GM19043 (cell line): ENCODE measurements around the gene CACNG3.
"Not testable (repeated sequence)": the region's sequence is repeated elsewhere in the genome, so short reads cannot be mapped to it uniquely, and the experiment has no call there.

Source experiments
- ATAC-seq: cut with Tn5 transposase; IDR thresholded peaks from one replicate; pipeline ENCODE4 v1.9.1; 2021; ENCODE audit warnings: low read depth; ENCODE audit not compliant: unreplicated experiment

CACNG3 gene

GRCh38 chr16:24328835-24329452 is 72.8 kb downstream of the CACNG3 start:
- no peak for ATAC-seq

GRCh38 chr16:24332178-24332577 is 76.0 kb downstream of the CACNG3 start:
- ATAC-seq, result no peak

- no peak for ATAC-seq
Measured at GRCh38 chr16:24332582-24333090, 76.5 kb downstream of the CACNG3 start.

- ATAC-seq, result no peak
Measured at GRCh38 chr16:24336491-24336890, 80.4 kb downstream of the CACNG3 start.

GRCh38 chr16:24337013-24337412 is 80.9 kb downstream of the CACNG3 start:
- ATAC-seq, result no peak

GRCh38 chr16:24343829-24344228 is 87.7 kb downstream of the CACNG3 start:
- not testable (repeated sequence) for ATAC-seq

GRCh38 chr16:24344784-24345183 is 88.6 kb downstream of the CACNG3 start:
- ATAC-seq, result no peak

- ATAC-seq, result no peak
Measured at GRCh38 chr16:24345704-24346103, 89.6 kb downstream of the CACNG3 start.

GRCh38 chr16:24346734-24347133 is 90.6 kb downstream of the CACNG3 start:
- ATAC-seq, result no peak

- ATAC-seq, result no peak
Measured at GRCh38 chr16:24347556-24347955, 91.4 kb downstream of the CACNG3 start.

GRCh38 chr16:24348545-24349290 is 92.6 kb downstream of the CACNG3 start:
- no peak for ATAC-seq

GRCh38 chr16:24349320-24349719 is 93.2 kb downstream of the CACNG3 start:
- ATAC-seq, result no peak

- ATAC-seq, result no peak
Measured at GRCh38 chr16:24352746-24353145, 96.6 kb downstream of the CACNG3 start.

GRCh38 chr16:24353622-24354021 is 97.5 kb downstream of the CACNG3 start:
- no peak for ATAC-seq

GRCh38 chr16:24357511-24357910 is 101.4 kb downstream of the CACNG3 start:
- ATAC-seq, result no peak

GRCh38 chr16:24358117-24358516 is 102.0 kb downstream of the CACNG3 start:
- ATAC-seq, result no peak

- no peak for ATAC-seq
Measured at GRCh38 chr16:24359490-24359889, 103.4 kb downstream of the CACNG3 start.

GRCh38 chr16:24360936-24361335 is 104.8 kb downstream of the CACNG3 start:
- no peak for ATAC-seq

GRCh38 chr16:24364596-24364995 is 108.5 kb downstream of the CACNG3 start:
- no peak for ATAC-seq

GRCh38 chr16:24367186-24367710 is 111.1 kb downstream of the CACNG3 start:
- no peak for ATAC-seq

- ATAC-seq, result no peak
Measured at GRCh38 chr16:24372824-24373223, 116.7 kb downstream of the CACNG3 start.

- no peak for ATAC-seq
Measured at GRCh38 chr16:24378999-24379398, 122.9 kb downstream of the CACNG3 start.
